Esophagus muscularis mucosa (tissue), 4 donors: Measurements from ENCODE around the gene RHEB.

ENCODE experiments used
- CTCF ChIP-seq, 3 experiments: fragments of 200-600 bp in 2 of 3; fragments of 450-650 bp in 1 of 3; sonication (generic) in 2 of 3; IDR thresholded peaks; one replicate each; pipeline ENCODE4 v1.5.1; 2017 to 2019; ENCODE audit warnings: antibody characterized with exemption in 3 of 3, mild to moderate bottlenecking in 2 of 3, moderate library complexity in 1 of 3
- EP300 ChIP-seq: sonication (generic); formaldehyde crosslinking; IDR thresholded peaks from one replicate; pipeline ENCODE4 v1.6.1; 2017; ENCODE audit warnings: antibody characterized with exemption
- POLR2A ChIP-seq: fragments of 450-650 bp; IDR thresholded peaks from one replicate; pipeline ENCODE4 v1.6.1; 2017; ENCODE audit warnings: antibody characterized with exemption, moderate library complexity, mild to moderate bottlenecking, low read depth
- POLR2AphosphoS5 ChIP-seq, 2 donors: sonication (generic); formaldehyde crosslinking; IDR thresholded peaks; one replicate each; pipeline ENCODE4 v1.6.1; 2017; ENCODE audit warnings: antibody characterized with exemption in 2 of 2

- TF ChIP-seq CTCF (IDR thresholded peaks at IDR 0.05) (no peak), POLR2A (no peak), POLR2AphosphoS5 (IDR thresholded peaks at IDR 0.05) (no peak), EP300 (no peak)
These were observed 32.5 kb downstream of the RHEB start for GRCh38 chr7:151487228-151487627.
